ENCODE data around the gene RNU6-1.
A peak's percentile ranks its signal among the peaks of the same experiment; 100 is the strongest.

RNU6-1 gene

DNA sequence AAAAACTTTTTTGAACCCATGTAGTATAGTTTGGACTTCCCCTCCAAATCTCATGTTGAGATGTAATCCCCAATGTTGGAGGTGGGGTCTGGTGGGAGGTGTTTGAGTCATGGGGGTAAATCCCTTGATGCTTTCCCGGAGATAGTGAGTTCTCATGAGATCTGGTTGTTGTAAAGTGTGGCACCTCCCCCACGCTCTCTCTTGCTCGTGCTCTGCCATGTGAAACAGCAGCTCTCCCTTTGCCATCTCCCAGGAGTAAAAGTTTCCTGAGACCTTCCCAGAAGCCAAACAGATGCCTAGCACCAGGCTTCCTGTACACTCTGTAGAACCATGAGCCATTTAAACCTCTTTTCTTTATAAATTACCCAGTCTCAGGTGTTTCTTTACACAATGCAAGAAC is 16.0 kb upstream of the RNU6-1 start:
- DNase-seq, result peak in 1 of 2 donors; percentile 47

DNA sequence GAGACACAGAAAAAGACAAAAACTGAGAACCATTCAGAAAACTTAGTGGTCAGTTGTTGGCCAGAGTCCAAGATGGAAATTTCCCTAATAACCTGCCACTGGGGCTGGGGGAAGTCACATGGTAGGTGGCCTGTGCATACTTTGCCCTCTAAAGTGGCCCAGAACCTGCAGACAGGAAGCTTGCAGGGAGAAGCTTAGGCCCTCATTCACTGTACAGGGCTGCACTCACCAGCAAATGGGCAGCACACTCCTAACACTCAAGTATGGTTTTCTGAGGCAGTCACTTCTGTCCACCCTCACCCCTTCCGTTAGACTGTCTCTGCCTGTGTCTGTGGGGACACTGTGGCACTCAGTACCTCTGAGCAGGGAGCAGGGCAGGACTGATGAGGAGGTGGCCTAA is 14.5 kb upstream of the RNU6-1 start:
- DNase-seq, result no peak

DNA sequence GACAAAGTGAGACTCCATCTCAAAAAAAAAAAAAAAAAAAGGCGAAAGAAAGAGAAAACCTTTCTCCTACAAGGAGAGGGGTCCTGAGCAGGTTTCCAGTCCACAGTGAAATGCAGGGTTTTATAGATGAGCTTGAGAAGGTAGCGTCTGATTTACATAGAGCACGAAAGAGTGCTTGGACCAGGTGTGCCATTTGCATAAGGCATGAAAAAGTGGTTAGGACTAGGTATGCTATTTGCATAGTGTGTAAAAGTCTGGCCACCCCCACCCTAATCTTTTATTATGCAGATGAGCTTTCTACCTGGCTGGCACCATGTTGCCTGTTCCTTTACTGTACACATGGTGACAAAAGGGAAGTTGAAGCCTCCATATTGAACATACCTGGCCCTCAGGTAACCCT is 13.6 kb upstream of the RNU6-1 start:
- no peak for DNase-seq

DNA sequence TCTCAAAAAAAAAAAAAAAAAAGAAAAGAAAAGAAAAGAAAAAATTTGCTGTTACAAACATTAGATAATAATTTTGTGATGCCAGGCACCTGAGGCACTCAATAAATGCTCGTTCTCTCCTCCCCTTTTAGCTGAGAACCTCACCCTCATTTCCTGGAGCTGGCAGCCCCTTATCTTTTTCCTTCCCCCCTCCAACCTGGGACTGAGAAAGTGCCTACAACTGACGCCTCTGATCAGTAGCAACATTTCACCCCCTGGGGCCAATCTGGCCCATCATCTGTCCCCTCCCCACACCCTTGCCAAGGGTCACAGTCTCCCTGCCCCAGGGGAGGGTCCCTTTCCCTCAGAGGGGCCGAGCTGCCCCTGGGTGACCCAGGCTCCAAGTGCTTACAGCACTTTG is 12.6 kb upstream of the RNU6-1 start:
- no peak for DNase-seq

DNA sequence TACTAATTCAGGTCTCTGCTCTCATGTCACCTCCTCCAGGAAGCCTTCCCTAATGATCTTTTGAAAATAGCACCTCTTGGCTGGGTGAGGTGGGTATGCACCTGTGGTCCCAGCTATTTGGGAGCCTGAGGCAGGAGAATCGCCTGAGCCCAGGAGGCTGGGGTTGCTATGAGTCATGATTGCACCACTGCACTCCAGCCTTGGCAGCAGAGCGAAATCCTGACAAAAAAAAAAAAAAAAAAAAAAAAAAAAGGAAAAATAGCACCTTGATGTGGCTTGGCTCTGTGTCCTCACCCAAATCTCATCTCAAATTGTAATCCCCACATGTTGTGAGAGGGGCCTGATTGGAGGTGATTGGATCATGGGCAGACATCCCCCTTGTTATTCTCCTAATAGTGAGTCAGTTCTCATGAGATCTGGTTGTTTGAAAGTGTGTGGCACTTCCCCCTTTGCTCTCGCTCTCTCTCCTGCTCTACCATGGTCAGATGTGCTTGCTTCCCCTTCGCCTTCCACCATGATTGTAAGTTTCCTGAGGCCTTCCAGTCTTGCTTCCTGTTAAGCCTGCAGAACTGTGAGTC is 11.2 kb upstream of the RNU6-1 start:
- DNase-seq, result peak; percentile 79 to 86

DNA sequence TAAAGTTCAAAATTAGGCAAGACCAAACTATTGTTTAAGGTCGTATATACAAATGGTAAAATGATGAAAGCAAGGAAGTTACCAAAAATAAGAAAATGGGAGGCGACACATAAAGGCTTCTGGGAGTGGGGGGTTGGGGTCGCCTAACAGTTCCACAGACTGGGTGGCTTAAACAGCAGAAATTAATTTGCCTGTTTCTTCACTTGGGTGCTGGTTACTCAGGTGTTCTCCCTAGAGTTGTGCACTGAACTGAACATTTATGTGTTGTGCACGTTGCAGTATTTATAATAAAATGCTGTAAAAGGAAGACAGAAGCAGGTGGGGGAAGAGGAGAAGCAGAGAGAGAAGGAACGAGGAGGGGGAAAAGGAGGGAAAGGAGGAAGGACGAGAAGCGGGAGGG is 10.5 kb upstream of the RNU6-1 start:
- DNase-seq, result no peak

DNA sequence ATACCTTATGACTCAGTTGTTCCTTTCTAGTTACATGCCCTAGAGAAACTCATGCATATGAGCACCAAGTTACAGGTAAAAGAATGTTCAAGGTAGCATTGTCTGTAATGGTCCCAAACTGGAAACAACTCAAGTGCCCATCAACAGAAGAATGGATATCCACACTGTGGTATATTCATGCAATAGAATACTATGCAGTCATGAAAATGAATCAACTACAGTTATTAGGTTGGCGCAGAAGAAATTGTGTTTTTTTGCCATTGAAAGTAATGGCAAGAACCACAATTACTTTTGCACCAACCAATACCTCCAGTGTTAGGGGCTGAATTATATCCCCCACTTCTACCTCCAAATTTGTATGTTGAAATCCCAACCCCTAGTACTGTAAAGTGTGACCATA is 9.7 kb upstream of the RNU6-1 start:
- DNase-seq, result no peak

DNA sequence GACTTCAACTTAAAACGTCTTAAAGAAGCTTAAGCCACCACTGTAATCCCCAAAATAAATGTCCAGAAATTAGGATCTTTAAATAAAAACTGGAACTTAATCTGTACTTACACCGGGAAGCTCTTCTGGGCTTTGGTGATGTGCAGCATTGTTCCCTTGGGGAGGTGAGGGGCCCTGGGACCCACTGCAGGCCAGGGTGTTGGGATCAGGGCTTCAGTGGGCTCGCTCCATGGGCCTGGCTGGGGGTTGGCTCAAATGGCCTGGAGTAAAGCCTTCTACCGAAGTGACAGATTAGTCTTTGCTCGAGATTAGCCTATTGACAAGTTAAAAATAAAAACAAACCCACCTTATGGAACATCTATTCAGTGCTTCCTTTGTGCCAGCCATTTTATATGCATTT is 6.1 kb upstream of the RNU6-1 start:
- no peak for DNase-seq

DNA sequence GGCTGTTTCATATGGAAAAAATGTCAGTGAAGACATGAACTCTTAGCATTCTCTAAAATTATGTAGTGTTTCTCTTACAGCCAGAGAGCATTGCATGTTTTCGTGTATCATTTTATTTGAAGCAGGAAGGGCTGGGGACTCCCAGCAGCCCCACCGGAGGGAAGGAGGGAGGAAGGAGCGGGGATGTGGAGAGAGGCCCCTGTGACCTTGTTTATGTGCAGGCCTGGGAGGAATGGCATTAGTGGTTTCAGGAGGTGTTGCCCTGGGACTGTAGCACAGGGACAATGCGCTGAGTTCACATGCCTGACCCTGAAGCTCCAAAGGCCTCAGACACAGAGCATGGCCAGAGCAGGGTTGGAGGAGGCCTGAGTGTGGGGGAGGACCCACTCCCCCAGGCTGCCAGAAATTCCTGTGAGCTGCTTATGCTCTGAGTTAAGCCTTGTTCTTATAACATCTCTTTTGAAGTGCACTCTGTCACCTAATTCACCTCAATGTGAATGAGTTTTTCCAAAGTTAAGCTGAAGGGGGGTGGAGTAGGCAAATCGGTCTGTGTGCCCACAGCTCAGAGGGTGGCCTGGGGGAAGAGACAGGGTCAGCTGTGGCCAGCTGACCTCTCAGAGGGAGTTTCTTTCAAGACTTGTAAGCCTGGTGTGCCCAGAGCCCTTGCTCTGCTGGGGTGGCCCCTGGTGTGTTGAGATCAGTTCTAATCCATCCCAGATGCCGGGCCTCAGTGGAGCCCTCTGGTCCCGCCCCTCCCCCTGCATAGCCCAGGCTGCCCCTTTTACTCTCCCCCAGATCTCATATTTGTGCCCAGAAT is 3.9 kb upstream of the RNU6-1 start:
- no peak for DNase-seq

DNA sequence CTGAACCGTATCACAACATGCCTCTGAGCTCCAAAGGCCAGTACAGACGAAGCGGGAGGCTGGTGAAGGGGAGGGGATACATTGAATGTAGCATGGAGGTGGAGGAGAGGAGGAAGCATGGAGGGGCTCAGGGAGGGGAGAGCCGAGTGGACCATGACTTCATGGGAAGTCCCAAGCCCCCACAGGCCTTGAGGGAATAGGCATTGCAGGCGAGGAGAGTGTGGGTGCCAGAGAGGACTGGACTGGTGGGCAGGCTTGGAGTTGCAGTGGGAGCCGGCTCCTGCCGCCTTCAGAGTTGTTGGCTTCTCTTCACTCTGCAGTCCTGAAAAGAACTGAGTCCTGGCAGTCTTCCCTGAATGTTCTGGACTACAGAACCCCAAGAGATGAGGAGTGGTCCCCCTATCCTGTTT is 3.3 kb upstream of the RNU6-1 start:
- DNase-seq, result no peak

DNA sequence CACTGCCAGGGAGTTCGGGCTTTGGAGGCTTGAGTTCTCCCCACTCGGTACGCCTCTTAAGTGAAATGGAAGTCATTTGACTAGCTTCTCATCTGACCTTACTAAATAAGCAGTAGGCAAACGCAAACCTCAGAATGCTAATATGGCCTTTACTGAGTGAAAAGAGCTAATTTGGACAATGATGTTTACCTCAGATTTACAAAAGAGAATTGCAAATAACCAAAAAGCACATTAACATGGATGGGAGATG is 1.6 kb upstream of the RNU6-1 start:
- no peak for DNase-seq

DNA sequence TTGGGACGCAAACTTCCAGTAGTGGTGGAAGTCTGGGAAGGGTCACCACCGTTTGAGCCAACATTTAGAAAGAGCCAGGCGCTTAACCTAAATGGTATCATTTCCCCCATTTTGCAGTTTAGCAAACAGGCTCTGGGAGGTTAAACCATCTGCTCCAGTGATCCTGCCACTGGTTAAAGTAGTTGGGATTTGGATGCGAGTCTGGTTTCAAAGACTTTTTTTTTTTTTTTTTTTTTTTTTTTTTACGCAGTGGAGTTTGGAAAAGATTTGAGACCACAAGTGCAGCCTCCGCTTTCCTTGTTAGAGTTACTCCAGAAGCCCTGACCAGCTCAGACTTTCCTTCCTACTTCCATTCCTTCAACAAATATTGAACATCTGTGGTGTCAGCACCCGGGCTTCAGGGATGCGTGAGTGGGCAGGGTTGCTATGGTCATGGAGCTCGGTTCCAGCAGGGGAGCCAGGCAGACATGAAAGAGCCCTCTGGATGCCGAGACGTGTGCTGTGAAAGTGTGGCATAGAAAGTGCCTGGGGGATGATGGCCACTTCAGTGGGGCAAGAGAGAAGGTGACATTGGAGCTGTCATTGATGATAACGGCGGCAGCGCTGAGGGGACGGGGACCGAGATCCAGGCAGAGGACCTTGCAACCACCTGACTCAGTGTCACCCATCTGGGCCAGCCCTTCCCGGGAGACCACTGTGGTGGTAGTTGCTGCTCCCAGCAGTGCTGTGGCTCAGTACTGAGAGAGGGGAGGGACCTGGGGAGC is 1.1 kb upstream of the RNU6-1 start:
- peak; percentile 30 to 35 for DNase-seq

DNA sequence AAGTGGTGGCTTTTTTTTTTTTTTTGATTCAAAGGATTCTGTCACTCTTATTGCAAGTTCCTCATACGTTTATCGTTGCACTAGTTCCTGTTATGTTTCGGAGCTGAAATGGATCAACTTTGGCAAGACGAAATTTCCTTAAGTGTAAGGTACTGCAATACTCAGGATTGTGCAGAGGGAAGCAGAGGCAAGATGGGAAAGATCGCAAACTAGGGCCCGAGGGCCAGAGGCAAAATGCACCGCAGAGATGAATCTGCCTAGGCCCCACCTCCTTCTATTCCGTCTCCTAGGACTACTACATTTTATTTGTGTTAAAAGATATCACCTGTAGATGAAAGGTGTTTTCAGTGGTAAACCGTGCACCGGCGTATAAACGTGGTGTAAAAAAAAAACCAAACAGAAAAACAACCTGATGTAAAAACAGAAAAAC is 331 bp downstream of the RNU6-1 start:
- DNase-seq, result peak; percentile 63 to 74

DNA sequence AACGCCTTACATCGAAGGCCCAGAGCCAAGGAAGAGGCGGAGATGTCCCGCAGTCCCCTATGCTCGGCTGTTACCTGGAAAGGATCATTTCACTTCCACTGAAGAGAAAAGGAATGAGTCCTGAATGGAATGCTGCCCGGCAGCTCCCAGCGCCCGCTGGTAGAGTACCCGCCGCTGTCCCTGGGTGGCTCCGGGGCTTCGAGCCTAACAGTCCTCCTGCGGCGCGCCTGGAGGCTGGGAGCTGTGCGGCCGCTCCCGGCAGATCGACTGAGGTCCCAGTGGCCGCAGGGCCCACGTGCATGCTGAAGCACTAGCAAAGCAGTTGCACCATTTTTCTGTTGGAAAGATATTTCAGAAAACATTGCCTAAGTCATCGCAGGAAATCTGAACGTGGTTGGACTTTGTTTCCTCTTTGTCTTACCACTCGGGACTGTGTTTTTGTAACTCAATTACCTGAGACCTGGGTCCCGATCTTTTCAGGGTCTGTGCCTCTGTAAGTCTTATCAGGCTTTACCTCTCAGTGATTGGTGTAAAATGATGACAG is 984 bp downstream of the RNU6-1 start:
- peak; percentile 53 to 66 for DNase-seq

DNA sequence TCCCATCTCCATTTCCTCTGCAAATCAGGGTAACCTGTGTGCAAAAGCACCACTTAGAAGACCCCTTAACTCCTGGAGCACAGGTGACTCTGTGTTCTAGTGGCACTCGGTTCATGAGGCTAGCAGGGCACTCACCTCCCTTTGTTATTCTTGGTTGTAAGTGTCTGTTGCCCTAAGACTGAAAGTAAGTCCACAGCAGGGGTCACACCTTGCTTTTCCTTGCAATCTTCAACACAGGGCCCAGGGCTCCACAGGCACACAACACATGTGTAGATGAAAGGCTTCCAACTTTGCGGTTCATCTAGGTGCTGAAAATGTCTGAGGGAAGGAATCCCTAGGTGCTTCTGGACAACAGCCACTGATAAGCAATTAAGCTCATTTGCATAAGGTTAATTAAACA is 2.9 kb downstream of the RNU6-1 start:
- DNase-seq, result no peak

DNA sequence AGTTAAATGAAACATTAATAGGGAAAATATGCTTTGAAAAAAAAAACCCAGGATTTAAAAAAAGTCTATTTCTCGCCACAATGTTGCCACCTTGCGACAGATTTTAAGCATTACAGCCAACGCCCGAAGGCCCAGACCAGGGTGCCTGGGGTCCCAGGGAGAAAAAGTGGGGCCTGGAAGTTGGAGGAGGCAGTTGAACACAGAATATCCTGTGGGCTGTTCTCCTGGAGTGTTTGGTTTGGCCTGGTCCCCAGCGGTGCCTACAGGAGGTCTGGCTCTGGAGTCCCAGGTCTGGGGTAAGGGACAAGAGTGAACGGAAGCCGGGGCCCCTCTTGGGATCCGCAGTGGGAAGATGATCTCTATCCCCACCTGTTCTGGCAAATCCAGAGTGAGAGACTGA is 3.4 kb downstream of the RNU6-1 start:
- peak; percentile 28 to 81 for DNase-seq

DNA sequence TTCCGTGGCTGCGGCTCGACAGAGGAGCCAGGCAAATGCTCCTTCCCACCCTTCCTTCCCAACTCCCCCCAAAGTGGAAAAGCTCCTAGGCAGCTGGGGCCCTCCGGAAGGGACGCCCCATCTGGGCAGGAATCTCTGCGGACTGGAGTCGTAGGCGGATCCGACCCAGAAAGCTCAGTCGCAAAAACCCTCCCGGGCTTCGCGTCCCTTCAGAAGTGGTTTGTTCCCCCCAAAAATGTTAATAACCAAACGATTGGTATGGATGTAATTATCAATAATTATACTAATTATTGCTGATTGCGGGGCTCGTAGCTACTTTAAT is 3.8 kb downstream of the RNU6-1 start:
- no peak for DNase-seq

DNA sequence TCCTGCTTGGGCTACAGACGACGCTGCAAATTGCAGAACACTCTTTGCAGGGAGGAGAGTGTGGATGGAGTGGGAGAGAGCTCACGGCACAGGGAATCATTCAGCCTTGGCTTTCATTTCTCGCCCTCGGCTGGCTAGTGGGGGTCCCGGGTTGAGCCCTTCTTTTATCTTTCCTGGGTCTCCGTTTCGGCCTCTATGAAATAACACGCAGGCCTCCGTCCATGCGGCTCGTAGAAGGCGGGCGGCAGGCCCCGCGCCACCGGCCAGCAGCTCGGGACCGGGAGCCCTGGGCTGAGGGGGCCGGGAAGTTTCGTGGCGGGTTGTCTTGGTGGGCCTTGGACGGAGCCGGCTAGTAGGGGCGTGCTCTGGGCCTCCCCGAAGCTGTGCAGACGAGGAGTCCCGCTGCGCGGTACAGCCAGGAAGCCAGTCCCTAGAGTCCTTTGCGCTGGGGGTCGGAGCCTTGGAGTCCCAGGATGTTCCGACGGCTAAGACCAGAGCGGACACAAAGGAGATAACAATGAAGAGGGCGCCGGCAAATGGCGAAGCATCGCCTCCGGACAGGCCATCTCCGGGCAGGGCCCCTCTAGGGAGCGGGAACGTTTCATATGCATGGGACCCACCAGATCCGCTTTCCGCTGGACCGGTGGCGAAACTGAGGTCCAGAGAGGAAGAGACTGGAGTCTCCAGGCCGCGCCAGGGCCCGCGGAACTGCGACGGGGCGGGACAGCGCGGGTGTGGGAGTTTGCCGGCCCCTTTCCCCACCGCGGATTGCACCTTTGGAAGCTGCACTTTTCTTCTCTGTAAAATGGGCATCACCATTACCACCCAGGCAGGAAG is 4.3 kb downstream of the RNU6-1 start:
- DNase-seq, result peak in 1 of 2 donors; percentile 36

DNA sequence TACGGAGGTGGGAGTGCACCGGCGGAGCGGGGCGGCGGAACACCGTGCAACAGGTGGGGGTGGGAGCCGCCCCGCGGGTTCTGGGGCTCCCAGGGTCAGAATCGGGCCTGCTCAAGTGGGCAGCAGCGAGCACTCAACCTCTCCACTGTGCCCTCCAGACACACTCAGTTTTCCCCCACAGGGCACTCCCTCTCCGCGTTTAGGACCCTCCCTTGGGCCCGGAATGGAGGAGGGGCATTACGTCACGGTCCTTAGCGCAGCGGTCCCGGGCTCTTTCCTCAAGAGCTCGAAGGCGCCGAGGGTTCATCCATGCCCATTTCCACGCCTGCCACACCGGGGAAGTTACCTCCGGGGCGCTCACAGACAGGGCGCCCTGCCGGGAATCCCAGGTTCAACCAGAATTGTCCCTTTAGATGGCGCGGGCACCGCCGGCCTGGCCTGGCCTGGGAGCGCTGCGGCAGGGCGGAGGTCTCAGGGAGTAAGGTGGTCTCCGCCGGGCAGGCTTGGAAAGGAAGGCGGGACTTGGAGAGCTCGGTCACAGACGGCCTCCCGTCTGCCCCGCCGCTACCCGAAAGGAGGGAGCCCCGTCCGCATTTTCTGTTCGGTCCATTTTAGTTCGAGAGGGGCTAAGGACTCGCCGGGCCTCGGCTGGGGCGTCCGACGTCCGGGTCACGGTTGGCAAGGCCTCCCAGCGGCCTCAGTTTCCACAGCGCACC is 5.1 kb downstream of the RNU6-1 start:
- DNase-seq, result no peak

DNA sequence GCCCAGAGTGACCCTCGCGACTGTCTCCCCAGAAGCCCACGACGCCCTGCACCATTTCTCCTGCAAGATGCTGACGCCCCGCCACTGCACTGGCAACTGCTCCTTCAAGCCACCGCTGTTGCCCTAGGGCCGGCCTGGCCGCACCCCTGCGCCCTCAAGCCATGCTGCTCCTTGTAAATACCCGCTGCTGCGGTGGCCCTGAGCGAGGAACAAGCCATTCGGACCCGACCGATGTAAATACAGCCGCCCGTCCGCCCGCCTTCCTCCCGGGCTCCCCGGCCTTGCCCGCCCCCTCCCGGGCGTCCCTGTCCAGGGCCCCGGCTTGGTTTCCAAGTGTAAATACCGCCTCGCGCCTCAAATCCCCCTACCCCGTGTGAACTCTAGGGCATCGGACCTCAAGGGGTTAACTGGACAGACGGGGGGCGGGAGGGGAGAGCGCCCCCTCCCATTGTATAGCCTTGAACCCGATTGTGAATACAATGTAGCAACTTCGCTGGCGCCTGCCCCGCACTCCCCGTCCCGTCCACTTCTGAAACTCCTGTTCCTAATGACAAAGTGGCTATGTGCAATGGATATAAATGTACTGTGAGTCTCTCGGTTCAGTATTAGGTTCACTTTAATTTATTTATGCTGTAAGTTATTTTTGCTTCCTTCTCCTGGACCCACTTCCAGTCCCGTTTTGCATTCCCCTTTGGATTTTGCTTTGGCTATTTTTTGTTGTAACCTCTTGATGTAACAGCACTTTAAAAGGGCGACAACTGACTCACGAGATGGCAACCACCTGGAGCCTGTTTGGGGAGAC is 5.9 kb downstream of the RNU6-1 start:
- peak in 1 of 2 donors; percentile 51 for DNase-seq

DNA sequence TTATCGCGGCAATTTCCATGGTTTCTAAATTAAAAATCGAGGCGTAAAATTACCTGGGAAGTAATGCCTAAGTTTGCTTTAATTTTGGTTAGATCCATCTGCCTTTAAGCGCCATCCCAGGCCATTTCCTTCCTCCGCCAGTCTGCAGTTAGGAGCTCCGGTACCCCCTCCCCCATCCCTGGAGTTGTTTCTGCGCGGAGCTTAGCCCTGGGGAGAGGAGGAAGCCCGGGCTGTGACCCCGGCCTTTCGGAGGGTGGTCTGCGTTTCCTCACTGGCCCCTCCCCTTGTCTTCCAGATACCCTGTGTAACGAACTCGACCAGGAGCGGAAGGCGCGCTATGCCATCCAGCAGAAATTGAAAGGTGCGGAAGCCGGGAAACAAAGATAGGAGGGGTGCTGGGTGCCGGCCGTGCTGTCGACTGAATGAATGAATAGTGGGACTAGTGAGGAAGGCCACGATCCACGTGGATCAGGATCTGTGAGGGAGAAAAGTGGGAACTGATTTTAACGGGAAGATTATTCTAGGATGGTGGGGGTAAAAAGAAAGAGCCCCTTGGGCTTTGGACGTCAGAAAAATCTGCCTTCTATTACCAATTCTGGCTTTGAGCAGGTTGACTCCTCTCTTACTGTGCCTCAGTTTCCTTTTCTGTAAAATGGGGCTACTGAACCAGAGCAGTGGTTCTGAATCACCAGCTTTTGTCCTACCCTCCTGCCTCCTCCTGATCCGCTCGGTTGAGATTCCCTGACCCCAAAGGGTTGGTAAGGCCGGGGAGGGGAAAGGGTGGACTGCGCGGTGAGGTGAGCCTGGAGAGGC is 6.7 kb downstream of the RNU6-1 start:
- DNase-seq, result no peak
